Omental fat pad (tissue), 4 donors: ENCODE data around the gene UBE2R2. TPM values are rescaled to one million over a fixed set of nuclear protein-coding genes. Genes with fewer than 3 reads are reported as not detected.
A peak's percentile ranks its signal among the peaks of the same experiment; 100 is the strongest.
"Not testable (repeated sequence)": the region's sequence is repeated elsewhere in the genome, so short reads cannot be mapped to it uniquely, and the experiment has no call there.

ENCODE experiments used
- ATAC-seq: fragments of 150-250 bp; one replicate; pipeline ENCODE4 v1.9.1; 2016; ENCODE audit warnings: mild to moderate bottlenecking, moderate library complexity; ENCODE audit not compliant: low FRiP score
- DNase-seq: peaks from one replicate; pipeline ENCODE4 v3.0.0-alpha.2; 2019; ENCODE audit warnings: low spot score
- CTCF ChIP-seq, 3 donors: fragments of 450-650 bp; IDR thresholded peaks; one replicate each; pipeline ENCODE4 v1.5.1; 2016 to 2017; ENCODE audit warnings: antibody characterized with exemption in 3 of 3, mild to moderate bottlenecking in 3 of 3, moderate library complexity in 2 of 3
- total RNA-seq, 4 donors: library from RNA; depleted of rRNA; stranded (reverse); fragments of >200 nt; gene quantifications; one replicate each; pipeline ENCODE4 v1.1.0, GENCODE V29; 2016

UBE2R2 gene
- total RNA-seq, 4 donors from 2014 or later, result 22.4 to 34.3 (median 30.2) TPM

GRCh38 chr9:33820231-33820745 lies 3.3 kb downstream of the UBE2R2 start:
- TF ChIP-seq CTCF (IDR thresholded peaks at IDR 0.05), result no peak
- no peak for ATAC-seq
- no peak for DNase-seq

GRCh38 chr9:33823801-33824200 lies 6.8 kb downstream of the UBE2R2 start:
- ATAC-seq, result no peak
- TF ChIP-seq CTCF (IDR thresholded peaks at IDR 0.05), result no peak
- no peak for DNase-seq

GRCh38 chr9:33827285-33827684 lies 10.3 kb downstream of the UBE2R2 start:
- ATAC-seq, DNase-seq: not testable (repeated sequence)

GRCh38 chr9:33829641-33830230 lies 12.8 kb downstream of the UBE2R2 start:
- ATAC-seq, DNase-seq: not testable (repeated sequence)

GRCh38 chr9:33835625-33836260 lies 18.8 kb downstream of the UBE2R2 start:
- ATAC-seq (peak; percentile 30), DNase-seq (no peak)
- no peak for TF ChIP-seq CTCF (IDR thresholded peaks at IDR 0.05)

- peak; percentile 69 for ATAC-seq
- not testable (repeated sequence) for DNase-seq
Measured at GRCh38 chr9:33836261-33836660, 19.3 kb downstream of the UBE2R2 start.

GRCh38 chr9:33837138-33837537 lies 20.2 kb downstream of the UBE2R2 start:
- no peak for TF ChIP-seq CTCF (IDR thresholded peaks at IDR 0.05)
- ATAC-seq (no peak), DNase-seq (no peak)

- DNase-seq (no peak), ATAC-seq (no peak)
- no peak for TF ChIP-seq CTCF (IDR thresholded peaks at IDR 0.05)
Measured at GRCh38 chr9:33840381-33840780, 23.4 kb downstream of the UBE2R2 start.
